Measurements from ENCODE around the gene OR1D5. TPM values are rescaled to one million over a fixed set of nuclear protein-coding genes. Genes with fewer than 3 reads are reported as not detected.

OR1D5 gene
- total RNA-seq, 1 experiment from 2014 or later, result not detected

DNA sequence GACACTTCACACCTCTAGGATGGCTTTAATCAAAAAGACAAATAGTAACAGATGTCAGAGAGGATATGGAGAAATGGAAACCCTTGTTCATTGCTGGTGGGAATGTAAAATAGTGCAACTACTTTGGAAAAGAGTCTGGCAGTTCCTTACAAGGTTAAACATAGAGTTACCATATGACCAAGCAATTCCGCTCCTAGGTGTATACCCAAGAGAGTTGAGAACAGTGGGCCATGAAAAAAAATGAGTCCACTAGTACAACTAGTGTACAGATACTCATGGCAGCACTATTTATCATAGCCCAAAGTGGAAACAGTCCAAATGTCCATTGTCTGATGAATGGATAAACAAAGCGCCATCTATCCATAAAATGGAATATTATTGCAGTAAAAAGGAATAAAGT, 39.1 kb downstream of the OR1D5 start:
- in situ Hi-C loops (cut with HindIII; ENCODE audit: low pct_unique_long_range_greater_than_20kb, low sequenced_read_pairs), result no loop called here

GRCh38 chr17:3022197-3022596, 41.2 kb downstream of the OR1D5 start:
- Histone ChIP-seq H3K4me3 (ENCODE audit: low read depth in 2 of 2, low read length in 2 of 2) (no peak overlapping the region), H3K27me3 (ENCODE audit: control insufficient read depth, insufficient read depth, low read length) (no peaks in the 10 kb centered on the region), H3K36me3 (ENCODE audit: control insufficient read depth, insufficient read depth, low read length) (no peaks in the 10 kb centered on the region), H3K4me1 (ENCODE audit: control insufficient read depth, insufficient read depth, low read length) (no peaks in the 10 kb centered on the region), H3K27ac (ENCODE audit: low read length) (no peak overlapping the region), H3K9me3 (ENCODE audit: control insufficient read depth, insufficient read depth, low read depth, low read length) (no peaks in the 10 kb centered on the region; the same call in 1 of the 2 replicates)
- POLR2A ChIA-PET, result no interaction called here
- no TSS peak for BruUV-seq (replicated peaks)
- intact Hi-C loops (cut with micrococcal nuclease; ENCODE audit: unreplicated experiment) (no loop called here), in situ Hi-C loops (cut with HindIII; ENCODE audit: low pct_unique_long_range_greater_than_20kb, low sequenced_read_pairs) (no loop called here)
- ATAC-seq (no peak), DNase-seq (ENCODE audit: low read depth, low spot score) (no peak)
- no peak for TF ChIP-seq POLR2AphosphoS5 (IDR thresholded peaks at IDR 0.05; ENCODE audit: low read depth, low read length)
- no peak for TF ChIP-seq REST (IDR thresholded peaks at IDR 0.05; ENCODE audit: insufficient read depth in 1 of 2, low read depth in 2 of 2, low read length in 1 of 2)
- no peak for TF ChIP-seq TCF7L2 (IDR thresholded peaks at IDR 0.05; ENCODE audit: low read depth, low read length)
- no peak for TF ChIP-seq SIN3A (IDR thresholded peaks at IDR 0.05; ENCODE audit: borderline replicate concordance, insufficient read depth, low read depth, low read length)
- TF ChIP-seq, protein P1, sequence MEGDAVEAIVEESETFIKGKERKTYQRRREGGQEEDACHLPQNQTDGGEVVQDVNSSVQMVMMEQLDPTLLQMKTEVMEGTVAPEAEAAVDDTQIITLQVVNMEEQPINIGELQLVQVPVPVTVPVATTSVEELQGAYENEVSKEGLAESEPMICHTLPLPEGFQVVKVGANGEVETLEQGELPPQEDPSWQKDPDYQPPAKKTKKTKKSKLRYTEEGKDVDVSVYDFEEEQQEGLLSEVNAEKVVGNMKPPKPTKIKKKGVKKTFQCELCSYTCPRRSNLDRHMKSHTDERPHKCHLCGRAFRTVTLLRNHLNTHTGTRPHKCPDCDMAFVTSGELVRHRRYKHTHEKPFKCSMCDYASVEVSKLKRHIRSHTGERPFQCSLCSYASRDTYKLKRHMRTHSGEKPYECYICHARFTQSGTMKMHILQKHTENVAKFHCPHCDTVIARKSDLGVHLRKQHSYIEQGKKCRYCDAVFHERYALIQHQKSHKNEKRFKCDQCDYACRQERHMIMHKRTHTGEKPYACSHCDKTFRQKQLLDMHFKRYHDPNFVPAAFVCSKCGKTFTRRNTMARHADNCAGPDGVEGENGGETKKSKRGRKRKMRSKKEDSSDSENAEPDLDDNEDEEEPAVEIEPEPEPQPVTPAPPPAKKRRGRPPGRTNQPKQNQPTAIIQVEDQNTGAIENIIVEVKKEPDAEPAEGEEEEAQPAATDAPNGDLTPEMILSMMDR (IDR thresholded peaks at IDR 0.05), result no peak
- CTCF ChIA-PET, result no interaction called here

More for the DNA sequence above, 39.1 kb downstream of the OR1D5 start:
- ChIA-PET POLR2A (no interaction called here), CTCF (no interaction called here)
- Histone ChIP-seq H3K27me3 (ENCODE audit: control insufficient read depth, insufficient read depth, low read length) (no peaks in the 10 kb centered on the region), H3K27ac (ENCODE audit: low read length) (no peak overlapping the region), H3K4me1 (ENCODE audit: control insufficient read depth, insufficient read depth, low read length) (no peaks in the 10 kb centered on the region), H3K9me3 (ENCODE audit: control insufficient read depth, insufficient read depth, low read depth, low read length) (no peaks in the 10 kb centered on the region; the same call in 1 of the 2 replicates), H3K4me3 (ENCODE audit: low read depth in 2 of 2, low read length in 2 of 2) (no peak overlapping the region), H3K36me3 (ENCODE audit: control insufficient read depth, insufficient read depth, low read length) (no peaks in the 10 kb centered on the region)
- intact Hi-C loops (cut with micrococcal nuclease; ENCODE audit: unreplicated experiment), result no loop called here
- TF ChIP-seq TCF7L2 (IDR thresholded peaks at IDR 0.05; ENCODE audit: low read depth, low read length) (no peak), POLR2AphosphoS5 (IDR thresholded peaks at IDR 0.05; ENCODE audit: low read depth, low read length) (no peak), REST (IDR thresholded peaks at IDR 0.05; ENCODE audit: insufficient read depth in 1 of 2, low read depth in 2 of 2, low read length in 1 of 2) (no peak), SIN3A (IDR thresholded peaks at IDR 0.05; ENCODE audit: borderline replicate concordance, insufficient read depth, low read depth, low read length) (no peak)
- TF ChIP-seq, protein P1 (IDR thresholded peaks at IDR 0.05), result no peak
- BruUV-seq (replicated peaks), result no TSS peak
- DNase-seq (ENCODE audit: low read depth, low spot score) (no peak), ATAC-seq (no peak)
